ENCODE results near the gene MTOR.

GRCh38 chr1:11071463-11072215, 190.7 kb downstream of the MTOR start:
- no peak for TF ChIP-seq CTCF (IDR thresholded peaks at IDR 0.05; ENCODE audit: insufficient read depth, low read depth, low read length)
- no peak for TF ChIP-seq EZH2 (IDR thresholded peaks at IDR 0.05; ENCODE audit: insufficient read depth, low read length)
